Stimulated activated CD4-positive, alpha-beta T cell treated with anti-CD3 and anti-CD28 coated beads, Interleukin-1b, Interleukin-23, amount 100 ng/mL, for 4 hours (primary cell): Measurements from ENCODE around the gene SYCP2.

Source experiments
- DNase-seq, 2 donors: peaks; one replicate each; pipeline ENCODE4 v3.0.0-alpha.2; 2020; ENCODE audit warnings: low read depth in 2 of 2

Gene SYCP2

GRCh38 chr20:59822291-59823029, 111.0 kb downstream of the SYCP2 start:
- DNase-seq = no peak

GRCh38 chr20:59821788-59822187, 111.6 kb downstream of the SYCP2 start:
- no peak for DNase-seq

GRCh38 chr20:59821201-59821600, 112.2 kb downstream of the SYCP2 start:
- no peak for DNase-seq

- DNase-seq = no peak
These were observed 113.0 kb downstream of the SYCP2 start for GRCh38 chr20:59820204-59821041.

- no peak for DNase-seq
These were observed 113.8 kb downstream of the SYCP2 start for GRCh38 chr20:59819496-59820203.

- DNase-seq = no peak
These were observed 114.5 kb downstream of the SYCP2 start for GRCh38 chr20:59818911-59819310.

- DNase-seq = no peak
These were observed 115.4 kb downstream of the SYCP2 start for GRCh38 chr20:59817846-59818615.

- DNase-seq = no peak
These were observed 116.0 kb downstream of the SYCP2 start for GRCh38 chr20:59817406-59817805.

GRCh38 chr20:59816146-59816738, 117.2 kb downstream of the SYCP2 start:
- DNase-seq = no peak

- DNase-seq = no peak
These were observed 118.5 kb downstream of the SYCP2 start for GRCh38 chr20:59814840-59815340.

GRCh38 chr20:59813948-59814839, 119.2 kb downstream of the SYCP2 start:
- no peak for DNase-seq
